GM21515 (cell line): ENCODE data around the gene MYEOV.

Source experiments
- ATAC-seq: cut with Tn5 transposase; IDR thresholded peaks from one replicate; pipeline ENCODE4 v1.9.1; 2021; ENCODE audit not compliant: unreplicated experiment

The MYEOV gene

GRCh38 chr11:69301081-69301454, 7.1 kb downstream of the MYEOV start:
- no peak for ATAC-seq

GRCh38 chr11:69301455-69302401, 7.8 kb downstream of the MYEOV start:
- ATAC-seq = no peak

GRCh38 chr11:69302447-69303020, 8.6 kb downstream of the MYEOV start:
- no peak for ATAC-seq

GRCh38 chr11:69303427-69303826, 9.5 kb downstream of the MYEOV start:
- ATAC-seq = no peak

GRCh38 chr11:69304258-69304657, 10.3 kb downstream of the MYEOV start:
- ATAC-seq = no peak

- no peak for ATAC-seq
Observed at GRCh38 chr11:69304686-69305085, 10.7 kb downstream of the MYEOV start.

- no peak for ATAC-seq
Observed at GRCh38 chr11:69305885-69306540, 12.1 kb downstream of the MYEOV start.

- ATAC-seq = no peak
Observed at GRCh38 chr11:69306821-69307220, 12.9 kb downstream of the MYEOV start.

GRCh38 chr11:69307421-69307820, 13.5 kb downstream of the MYEOV start:
- ATAC-seq = no peak

GRCh38 chr11:69307871-69308431, 14.0 kb downstream of the MYEOV start:
- no peak for ATAC-seq

GRCh38 chr11:69308491-69308911, 14.5 kb downstream of the MYEOV start:
- ATAC-seq = no peak

- ATAC-seq = no peak
Observed at GRCh38 chr11:69308936-69309615, 15.1 kb downstream of the MYEOV start.

GRCh38 chr11:69309631-69310280, 15.8 kb downstream of the MYEOV start:
- no peak for ATAC-seq

GRCh38 chr11:69310351-69310750, 16.4 kb downstream of the MYEOV start:
- ATAC-seq = no peak

- no peak for ATAC-seq
Observed at GRCh38 chr11:69310934-69311766, 17.2 kb downstream of the MYEOV start.

GRCh38 chr11:69311767-69312385, 17.9 kb downstream of the MYEOV start:
- no peak for ATAC-seq

- ATAC-seq = no peak
Observed at GRCh38 chr11:69312453-69313404, 18.8 kb downstream of the MYEOV start.

GRCh38 chr11:69313992-69314391, 20.0 kb downstream of the MYEOV start:
- ATAC-seq = no peak
